ENCODE data around the gene BCL7A.
A peak's percentile ranks its signal among the peaks of the same experiment; 100 is the strongest.
"Not testable (repeated sequence)": the region's sequence is repeated elsewhere in the genome, so short reads cannot be mapped to it uniquely, and the experiment has no call there.

The BCL7A gene

GRCh38 chr12:122040579-122041386 lies 19.1 kb downstream of the BCL7A start:
- Histone ChIP-seq H3K9me3 (ENCODE audit: control insufficient read depth in 1 of 2, low read length in 2 of 2) (no peaks in the 10 kb centered on the region), H3K4me1 (ENCODE audit: control insufficient read depth in 1 of 2, insufficient read depth in 2 of 2, low read length in 2 of 2) (peaks cover 4 to 14% of the 10 kb centered on the region in 2 donors), H3K9ac (ENCODE audit: low read depth in 1 of 2, low read length in 2 of 2) (peak overlapping the region in 1 of 2 donors; percentile 33), H3K4me3 (ENCODE audit: low read depth in 1 of 2, low read length in 2 of 2) (peak overlapping the region in 1 of 2 donors; percentile 46), H3K36me3 (ENCODE audit: control insufficient read depth in 1 of 2, insufficient read depth in 2 of 2, low read length in 2 of 2) (peaks cover 0 to 20% of the 10 kb centered on the region in 2 donors), H3K27me3 (ENCODE audit: control insufficient read depth in 1 of 2, insufficient read depth in 2 of 2, low read length in 2 of 2) (no peaks in the 10 kb centered on the region), H3K27ac (ENCODE audit: low read depth, low read length) (no peak overlapping the region)

GRCh38 chr12:122041458-122041857 lies 19.8 kb downstream of the BCL7A start:
- not testable (repeated sequence) for H3K27ac ChIP-seq (ENCODE audit: low read depth, low read length); H3K9me3 ChIP-seq (ENCODE audit: control insufficient read depth in 1 of 2, low read length in 2 of 2); H3K27me3 ChIP-seq (ENCODE audit: control insufficient read depth in 1 of 2, insufficient read depth in 2 of 2, low read length in 2 of 2); H3K4me3 ChIP-seq (ENCODE audit: low read depth in 1 of 2, low read length in 2 of 2); H3K9ac ChIP-seq (ENCODE audit: low read depth in 1 of 2, low read length in 2 of 2)
- H3K36me3 ChIP-seq (ENCODE audit: control insufficient read depth in 1 of 2, insufficient read depth in 2 of 2, low read length in 2 of 2) = peaks cover 0 to 20% of the 10 kb centered on the region in 2 donors
- peaks cover 4 to 14% of the 10 kb centered on the region in 2 donors for H3K4me1 ChIP-seq (ENCODE audit: control insufficient read depth in 1 of 2, insufficient read depth in 2 of 2, low read length in 2 of 2)

GRCh38 chr12:122042910-122043309 lies 21.2 kb downstream of the BCL7A start:
- peaks cover 4 to 14% of the 10 kb centered on the region in 2 donors for H3K4me1 ChIP-seq (ENCODE audit: control insufficient read depth in 1 of 2, insufficient read depth in 2 of 2, low read length in 2 of 2)
- H3K36me3 ChIP-seq (ENCODE audit: control insufficient read depth in 1 of 2, insufficient read depth in 2 of 2, low read length in 2 of 2) = peaks cover 0 to 15% of the 10 kb centered on the region in 2 donors
- H3K9me3 ChIP-seq (ENCODE audit: control insufficient read depth in 1 of 2, low read length in 2 of 2) = no peaks in the 10 kb centered on the region
- no peak overlapping the region for H3K9ac ChIP-seq (ENCODE audit: low read depth in 1 of 2, low read length in 2 of 2)
- no peak overlapping the region for H3K27ac ChIP-seq (ENCODE audit: low read depth, low read length)
- no peaks in the 10 kb centered on the region for H3K27me3 ChIP-seq (ENCODE audit: control insufficient read depth in 1 of 2, insufficient read depth in 2 of 2, low read length in 2 of 2)
- H3K4me3 ChIP-seq (ENCODE audit: low read depth in 1 of 2, low read length in 2 of 2) = no peak overlapping the region

- Histone ChIP-seq H3K4me3 (ENCODE audit: low read depth in 1 of 2, low read length in 2 of 2) (no peak overlapping the region), H3K36me3 (ENCODE audit: control insufficient read depth in 1 of 2, insufficient read depth in 2 of 2, low read length in 2 of 2) (peaks cover 0 to 15% of the 10 kb centered on the region in 2 donors)
Observed at GRCh38 chr12:122043476-122043875, 21.8 kb downstream of the BCL7A start.

GRCh38 chr12:122045262-122045661 lies 23.6 kb downstream of the BCL7A start:
- H3K27ac ChIP-seq (ENCODE audit: low read depth, low read length) = no peak overlapping the region
- no peak overlapping the region for H3K9ac ChIP-seq (ENCODE audit: low read depth in 1 of 2, low read length in 2 of 2)
- H3K4me3 ChIP-seq (ENCODE audit: low read depth in 1 of 2, low read length in 2 of 2) = no peak overlapping the region
- H3K36me3 ChIP-seq (ENCODE audit: control insufficient read depth in 1 of 2, insufficient read depth in 2 of 2, low read length in 2 of 2) = peaks cover 0 to 16% of the 10 kb centered on the region in 2 donors
- no peaks in the 10 kb centered on the region for H3K9me3 ChIP-seq (ENCODE audit: control insufficient read depth in 1 of 2, low read length in 2 of 2)
- H3K27me3 ChIP-seq (ENCODE audit: control insufficient read depth in 1 of 2, insufficient read depth in 2 of 2, low read length in 2 of 2) = no peaks in the 10 kb centered on the region
- H3K4me1 ChIP-seq (ENCODE audit: control insufficient read depth in 1 of 2, insufficient read depth in 2 of 2, low read length in 2 of 2) = peaks cover 4 to 10% of the 10 kb centered on the region in 2 donors

More at GRCh38 chr12:122043476-122043875, 21.8 kb downstream of the BCL7A start:
- H3K9me3 ChIP-seq (ENCODE audit: control insufficient read depth in 1 of 2, low read length in 2 of 2) = no peaks in the 10 kb centered on the region
- H3K27ac ChIP-seq (ENCODE audit: low read depth, low read length) = no peak overlapping the region
- no peaks in the 10 kb centered on the region for H3K27me3 ChIP-seq (ENCODE audit: control insufficient read depth in 1 of 2, insufficient read depth in 2 of 2, low read length in 2 of 2)
- no peak overlapping the region for H3K9ac ChIP-seq (ENCODE audit: low read depth in 1 of 2, low read length in 2 of 2)
- H3K4me1 ChIP-seq (ENCODE audit: control insufficient read depth in 1 of 2, insufficient read depth in 2 of 2, low read length in 2 of 2) = peaks cover 4 to 14% of the 10 kb centered on the region in 2 donors

- Histone ChIP-seq H3K4me1 (ENCODE audit: control insufficient read depth in 1 of 2, insufficient read depth in 2 of 2, low read length in 2 of 2) (peaks cover 2% of the 10 kb centered on the region in 2 donors), H3K9ac (ENCODE audit: low read depth in 1 of 2, low read length in 2 of 2) (no peak overlapping the region), H3K36me3 (ENCODE audit: control insufficient read depth in 1 of 2, insufficient read depth in 2 of 2, low read length in 2 of 2) (peaks cover 0 to 16% of the 10 kb centered on the region in 2 donors), H3K4me3 (ENCODE audit: low read depth in 1 of 2, low read length in 2 of 2) (no peak overlapping the region), H3K27ac (ENCODE audit: low read depth, low read length) (no peak overlapping the region), H3K27me3 (ENCODE audit: control insufficient read depth in 1 of 2, insufficient read depth in 2 of 2, low read length in 2 of 2) (no peaks in the 10 kb centered on the region), H3K9me3 (ENCODE audit: control insufficient read depth in 1 of 2, low read length in 2 of 2) (no peaks in the 10 kb centered on the region)
Observed at GRCh38 chr12:122046145-122046544, 24.5 kb downstream of the BCL7A start.

GRCh38 chr12:122048151-122048550 lies 26.5 kb downstream of the BCL7A start:
- Histone ChIP-seq H3K4me3 (ENCODE audit: low read depth in 1 of 2, low read length in 2 of 2) (no peak overlapping the region), H3K27ac (ENCODE audit: low read depth, low read length) (no peak overlapping the region), H3K36me3 (ENCODE audit: control insufficient read depth in 1 of 2, insufficient read depth in 2 of 2, low read length in 2 of 2) (peaks cover 0 to 16% of the 10 kb centered on the region in 2 donors), H3K9me3 (ENCODE audit: control insufficient read depth in 1 of 2, low read length in 2 of 2) (no peaks in the 10 kb centered on the region), H3K27me3 (ENCODE audit: control insufficient read depth in 1 of 2, insufficient read depth in 2 of 2, low read length in 2 of 2) (no peaks in the 10 kb centered on the region), H3K9ac (ENCODE audit: low read depth in 1 of 2, low read length in 2 of 2) (no peak overlapping the region), H3K4me1 (ENCODE audit: control insufficient read depth in 1 of 2, insufficient read depth in 2 of 2, low read length in 2 of 2) (no peaks in the 10 kb centered on the region)

GRCh38 chr12:122049827-122050226 lies 28.1 kb downstream of the BCL7A start:
- Histone ChIP-seq H3K4me3 (ENCODE audit: low read depth in 1 of 2, low read length in 2 of 2) (no peak overlapping the region), H3K27ac (ENCODE audit: low read depth, low read length) (no peak overlapping the region), H3K9me3 (ENCODE audit: control insufficient read depth in 1 of 2, low read length in 2 of 2) (no peaks in the 10 kb centered on the region), H3K9ac (ENCODE audit: low read depth in 1 of 2, low read length in 2 of 2) (no peak overlapping the region), H3K4me1 (ENCODE audit: control insufficient read depth in 1 of 2, insufficient read depth in 2 of 2, low read length in 2 of 2) (peaks cover 5% of the 10 kb centered on the region in 2 donors), H3K36me3 (ENCODE audit: control insufficient read depth in 1 of 2, insufficient read depth in 2 of 2, low read length in 2 of 2) (peaks cover 0 to 4% of the 10 kb centered on the region in 2 donors), H3K27me3 (ENCODE audit: control insufficient read depth in 1 of 2, insufficient read depth in 2 of 2, low read length in 2 of 2) (no peaks in the 10 kb centered on the region)

GRCh38 chr12:122050706-122051105 lies 29.0 kb downstream of the BCL7A start:
- no peak overlapping the region for H3K9ac ChIP-seq (ENCODE audit: low read depth in 1 of 2, low read length in 2 of 2)
- no peak overlapping the region for H3K27ac ChIP-seq (ENCODE audit: low read depth, low read length)
- peaks cover 0 to 4% of the 10 kb centered on the region in 2 donors for H3K36me3 ChIP-seq (ENCODE audit: control insufficient read depth in 1 of 2, insufficient read depth in 2 of 2, low read length in 2 of 2)

GRCh38 chr12:122051231-122051876 lies 29.7 kb downstream of the BCL7A start:
- peaks cover 0 to 4% of the 10 kb centered on the region in 2 donors for H3K36me3 ChIP-seq (ENCODE audit: control insufficient read depth in 1 of 2, insufficient read depth in 2 of 2, low read length in 2 of 2)
- H3K4me3 ChIP-seq (ENCODE audit: low read depth in 1 of 2, low read length in 2 of 2) = no peak overlapping the region
- H3K9ac ChIP-seq (ENCODE audit: low read depth in 1 of 2, low read length in 2 of 2) = no peak overlapping the region
- no peaks in the 10 kb centered on the region for H3K27me3 ChIP-seq (ENCODE audit: control insufficient read depth in 1 of 2, insufficient read depth in 2 of 2, low read length in 2 of 2)
- peaks cover 6% of the 10 kb centered on the region in 2 donors for H3K4me1 ChIP-seq (ENCODE audit: control insufficient read depth in 1 of 2, insufficient read depth in 2 of 2, low read length in 2 of 2)
- no peaks in the 10 kb centered on the region for H3K9me3 ChIP-seq (ENCODE audit: control insufficient read depth in 1 of 2, low read length in 2 of 2)
- no peak overlapping the region for H3K27ac ChIP-seq (ENCODE audit: low read depth, low read length)

More at GRCh38 chr12:122050706-122051105, 29.0 kb downstream of the BCL7A start:
- Histone ChIP-seq H3K4me1 (ENCODE audit: control insufficient read depth in 1 of 2, insufficient read depth in 2 of 2, low read length in 2 of 2) (peaks cover 6% of the 10 kb centered on the region in 2 donors), H3K9me3 (ENCODE audit: control insufficient read depth in 1 of 2, low read length in 2 of 2) (no peaks in the 10 kb centered on the region), H3K27me3 (ENCODE audit: control insufficient read depth in 1 of 2, insufficient read depth in 2 of 2, low read length in 2 of 2) (no peaks in the 10 kb centered on the region), H3K4me3 (ENCODE audit: low read depth in 1 of 2, low read length in 2 of 2) (no peak overlapping the region)

All from duodenal mucosa (tissue), 2 donors.